HCT116 (cell line): Measurements from ENCODE around the gene OR2B2.

Source experiments
- CTCF ChIP-seq, 3 experiments: fragments of 200-600 bp in 1 of 3; sonication (generic) in 1 of 3; IDR thresholded peaks in 2 of 3; conservative IDR thresholded peaks in 1 of 3; 2 replicates each; pipeline ENCODE4 v1.5.1; 2012 to 2017; ENCODE audit warnings: low read depth in 2 of 3, low read length in 2 of 3, antibody characterized with exemption in 1 of 3, borderline replicate concordance in 1 of 3, control low read depth in 1 of 3, mild to moderate bottlenecking in 1 of 3, mixed read lengths in 1 of 3, mixed run types in 1 of 3, moderate library complexity in 1 of 3; ENCODE audit not compliant: insufficient read depth in 1 of 3
- POLR2A ChIP-seq: IDR thresholded peaks from 2 replicates; pipeline ENCODE4 v1.7.0; 2011; ENCODE audit warnings: borderline replicate concordance; ENCODE audit not compliant: insufficient read depth, insufficient read length; ENCODE audit errors: extremely low read depth
- POLR2AphosphoS5 ChIP-seq: IDR thresholded peaks from 2 replicates; pipeline ENCODE4 v1.6.1; 2011; ENCODE audit warnings: mild to moderate bottlenecking, low read depth, low read length, moderate library complexity
- REST ChIP-seq: IDR thresholded peaks from 2 replicates; pipeline ENCODE4 v1.6.1; 2012; ENCODE audit warnings: low read depth

DNA sequence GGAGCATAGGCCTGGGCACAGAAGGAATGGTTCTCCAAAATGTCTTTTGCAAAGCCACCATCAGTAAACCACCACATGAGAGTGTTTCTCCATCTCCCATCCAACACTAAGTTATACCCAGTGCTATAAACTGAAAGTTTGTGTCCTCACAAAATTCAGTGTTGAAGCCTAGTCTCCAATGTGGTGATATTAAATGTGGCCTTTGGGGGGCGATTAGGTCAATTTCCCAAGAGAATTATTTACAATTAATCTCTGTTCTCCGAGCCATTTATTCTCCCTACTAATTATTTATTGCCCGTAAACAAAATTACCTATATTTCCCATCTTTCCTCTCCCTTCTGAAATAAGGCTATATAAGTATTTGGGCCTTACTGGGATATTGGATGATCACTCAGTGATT lies 26.1 kb downstream of the OR2B2 start:
- no peak for TF ChIP-seq CTCF (IDR thresholded peaks at IDR 0.05 in 2 of 3, conservative IDR thresholded peaks at IDR 0.05 in 1 of 3; ENCODE audit: borderline replicate concordance in 1 of 3, insufficient read depth in 1 of 3, low read depth in 2 of 3, low read length in 2 of 3)
- TF ChIP-seq REST = no peak
- no peak for TF ChIP-seq POLR2A
- TF ChIP-seq POLR2AphosphoS5 = no peak
